K562 (cell line): ENCODE results near the gene POLRMT. TPM values are rescaled to one million over a fixed set of nuclear protein-coding genes. Genes with fewer than 3 reads are reported as not detected.

Source experiments
- AFF1 ChIP-seq, 2 experiments: fragments of 450-650 bp; IDR thresholded peaks; 2 replicates each; pipeline ENCODE4 v1.6.1; 2018; ENCODE audit warnings: mild to moderate bottlenecking in 2 of 2, low read depth in 1 of 2; ENCODE audit not compliant: partially characterized antibody in 2 of 2
- CBX2 ChIP-seq: fragments of 200-600 bp; sonication (generic); IDR thresholded peaks from one replicate; pipeline ENCODE4 v1.6.1; 2012; ENCODE audit warnings: mild to moderate bottlenecking, low read length, inconsistent platforms; ENCODE audit not compliant: insufficient read depth, poor library complexity, severe bottlenecking
- E2F6 ChIP-seq, 2 experiments: IDR thresholded peaks; 2 replicates each; pipeline ENCODE4 v1.6.1; 2011; ENCODE audit warnings: borderline replicate concordance in 1 of 2, control low read depth in 1 of 2, low read depth in 1 of 2, low read length in 1 of 2, mild to moderate bottlenecking in 1 of 2, mixed read lengths in 1 of 2, moderate library complexity in 1 of 2; ENCODE audit not compliant: insufficient read depth in 1 of 2, insufficient read length in 1 of 2, poor library complexity in 1 of 2, severe bottlenecking in 1 of 2; ENCODE audit errors: extremely low read depth in 1 of 2
- MNT ChIP-seq, 2 experiments: fragments of 450-650 bp; conservative IDR thresholded peaks; 2 replicates each; pipeline ENCODE4 v1.6.1; 2017; ENCODE audit warnings: mild to moderate bottlenecking in 2 of 2, moderate library complexity in 2 of 2
- NCOA6 ChIP-seq: fragments of 450-650 bp; IDR thresholded peaks from 2 replicates; pipeline ENCODE4 v1.6.1; 2017; ENCODE audit warnings: mild to moderate bottlenecking
- RBM22 ChIP-seq: fragments of 200-400 bp; formaldehyde crosslinking; IDR thresholded peaks from 2 replicates; pipeline ENCODE4 v1.6.1; 2018; ENCODE audit warnings: low read length, low read depth; ENCODE audit not compliant: poor library complexity, severe bottlenecking
- RREB1 ChIP-seq: fragments of 250-450 bp; sonication (Bioruptor Pico); IDR thresholded peaks from 2 replicates; pipeline ENCODE4 v1.4.0; 2020
- UBTF ChIP-seq, 2 experiments: IDR thresholded peaks; 2 replicates each; pipeline ENCODE4 v1.6.1; 2012; ENCODE audit warnings: improper control_type of control experiment in 2 of 2, low read depth in 2 of 2, low read length in 2 of 2, borderline replicate concordance in 1 of 2
- ZNF143 ChIP-seq: sonication (generic); formaldehyde crosslinking; IDR thresholded peaks from 2 replicates; pipeline ENCODE4 v1.9.0; 2022; ENCODE audit warnings: mild to moderate bottlenecking, missing genetic modification reagents
- ZNF583 ChIP-seq: fragments of 250-450 bp; sonication (Bioruptor Pico); IDR thresholded peaks from 2 replicates; pipeline ENCODE4 v1.4.0; 2020
- polyA plus RNA-seq, 8 experiments: library from polyadenylated mRNA; depleted of rRNA in 4 of 8; stranded (reverse) in 5 of 8; unstranded in 3 of 8; fragments of >200 nt; fragmentation: Nextera tagmentation in 2 of 8; fragmentation: Illumina TruSeq in 1 of 8; extraction: Ambion mirVana in 2 of 8; extraction: Trizol in 1 of 8; gene quantifications; 2 replicates each; pipeline versions ENCODE4 v1.2.1 to v1.2.3, GENCODE V29; 2011 to 2014; ENCODE audit warnings: inconsistent platforms in 1 of 8, missing spikeins in 1 of 8
- total RNA-seq, 7 experiments: library from RNA; depleted of rRNA in 6 of 7; stranded (reverse); fragments of >200 nt in 6 of 7; fragmentation: Illumina TruSeq in 2 of 7; extraction: Trizol in 2 of 7; gene quantifications; 2 replicates each; pipeline versions ENCODE4 v1.2.1 to v1.2.3, GENCODE V29; 2011 to 2021; ENCODE audit warnings: low replicate concordance in 1 of 7

POLRMT gene
- total and polyA plus RNA-seq, 9 of the 15 experiments (the other 6 are each of a cell fraction or from before 2014, with no cell fraction given): 30.3 to 144 (median 68.0) TPM

GRCh38 chr19:632579-633067, 714 bp downstream of the POLRMT start (continued):
- TF ChIP-seq MNT (conservative IDR thresholded peaks at IDR 0.05) (peak; percentile 71 to 84; a peak in 3 of 4 replicates), UBTF (IDR thresholded peaks at IDR 0.05; ENCODE audit: borderline replicate concordance in 1 of 2, low read depth in 2 of 2, low read length in 2 of 2) (0 out of 4 replicates have a peak, but pooled peaks of 1 of the 2 experiments have one; percentile 14), RBM22 (no peak), RREB1 (CRISPR knock-in tag) (no peak), E2F6 (IDR thresholded peaks at IDR 0.05; ENCODE audit: borderline replicate concordance in 1 of 2, extremely low read depth in 1 of 2, insufficient read depth in 1 of 2, insufficient read length in 1 of 2, low read depth in 1 of 2, low read length in 1 of 2, poor library complexity in 1 of 2, severe bottlenecking in 1 of 2) (peak in 1 of 2 experiments; percentile 9), AFF1 (IDR thresholded peaks at IDR 0.05; ENCODE audit: low read depth in 1 of 2, partially characterized antibody in 2 of 2) (no peak), NCOA6 (no peak), CBX2 (no peak), ZNF143 (CRISPR knock-in tag) (0 out of 2 replicates have a peak, but pooled peaks have one; percentile 5), ZNF583 (CRISPR knock-in tag) (no peak)
